ENCODE results near the gene PLD1.
"Not testable (repeated sequence)": the region's sequence is repeated elsewhere in the genome, so short reads cannot be mapped to it uniquely, and the experiment has no call there.

Gene PLD1

DNA sequence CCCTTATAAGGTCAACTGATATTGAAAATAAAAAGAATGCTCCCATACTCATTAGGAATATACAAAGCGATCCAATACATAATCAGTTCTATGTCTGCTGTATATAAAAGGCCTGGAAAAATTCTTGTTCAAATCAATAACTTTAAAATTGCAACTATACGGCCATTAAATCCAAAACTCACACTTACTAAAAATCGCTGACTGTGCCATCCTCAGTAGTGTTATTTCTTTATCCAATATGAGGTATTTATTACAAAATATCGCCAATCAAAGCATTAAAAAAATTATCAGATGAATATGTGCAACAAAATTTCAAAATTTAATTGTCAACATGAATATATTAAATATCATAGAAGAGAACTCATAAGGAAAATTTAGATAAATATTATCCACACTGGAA lies 146.5 kb downstream of the PLD1 start:
- DNase-seq (ENCODE audit: low spot score): no peak

GRCh38 chr3:171661484-171661883 lies 148.8 kb downstream of the PLD1 start:
- no peak for DNase-seq (ENCODE audit: low spot score)

DNA sequence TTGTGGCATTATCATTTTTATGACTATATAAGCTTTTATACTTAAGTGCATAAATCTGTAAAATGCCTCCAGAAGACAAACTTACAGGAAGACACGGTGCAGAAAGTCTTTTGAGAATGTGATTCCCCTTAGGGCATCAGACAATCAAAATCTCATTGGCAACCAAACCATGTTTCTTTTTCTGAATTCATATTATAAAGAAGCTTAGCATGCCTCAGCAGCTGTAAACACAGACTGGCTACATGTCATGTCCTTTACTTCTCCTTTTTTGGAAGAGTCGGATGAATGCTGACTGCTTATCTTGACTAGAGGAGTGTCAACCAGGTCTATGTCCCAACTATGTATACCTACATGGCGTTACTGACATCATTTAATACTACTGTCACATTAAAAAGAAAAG lies 150.1 kb downstream of the PLD1 start:
- no peak for DNase-seq (ENCODE audit: low spot score)

DNA sequence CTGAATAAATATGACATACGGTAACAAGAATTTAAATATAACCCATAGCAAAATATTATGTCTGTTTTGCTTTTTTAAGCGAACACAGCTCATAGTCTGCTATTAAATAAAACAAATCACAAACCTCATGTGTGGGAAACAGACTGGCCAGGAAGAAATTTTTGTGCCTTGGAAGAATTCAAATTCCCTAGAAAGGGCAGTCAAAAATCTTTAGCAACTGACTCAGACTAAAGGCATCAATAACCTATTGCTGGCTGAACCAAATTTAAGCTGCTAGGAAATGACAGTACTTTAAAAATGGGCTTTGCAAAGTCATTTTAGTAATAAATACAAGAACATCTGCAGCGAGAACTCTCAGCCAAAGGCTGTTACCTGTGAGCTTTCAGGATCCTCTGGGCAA lies 151.4 kb downstream of the PLD1 start:
- DNase-seq (ENCODE audit: low spot score): no peak

DNA sequence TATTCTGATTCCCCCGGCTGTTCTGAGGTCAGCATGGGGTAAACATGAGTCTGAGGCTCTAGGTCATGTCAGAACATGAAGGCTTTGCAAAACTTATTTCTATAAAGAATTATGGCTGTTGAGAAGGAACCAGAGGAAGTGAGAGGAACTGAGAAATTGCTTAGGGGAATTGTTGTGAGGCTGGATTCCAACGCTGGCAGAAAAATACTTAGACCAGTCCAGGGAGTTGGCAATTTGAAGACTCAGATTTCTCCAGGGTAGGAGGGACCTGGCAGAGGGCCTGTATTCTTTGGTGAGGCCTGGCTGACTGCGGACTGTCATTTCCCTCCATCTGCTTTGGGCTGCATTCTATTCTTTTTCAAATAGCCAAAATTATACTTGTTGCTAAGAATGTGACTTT lies 155.5 kb downstream of the PLD1 start:
- no peak for DNase-seq (ENCODE audit: low spot score)

- no peak for DNase-seq (ENCODE audit: low spot score)
Measured at GRCh38 chr3:171654326-171654725, 156.0 kb downstream of the PLD1 start.

DNA sequence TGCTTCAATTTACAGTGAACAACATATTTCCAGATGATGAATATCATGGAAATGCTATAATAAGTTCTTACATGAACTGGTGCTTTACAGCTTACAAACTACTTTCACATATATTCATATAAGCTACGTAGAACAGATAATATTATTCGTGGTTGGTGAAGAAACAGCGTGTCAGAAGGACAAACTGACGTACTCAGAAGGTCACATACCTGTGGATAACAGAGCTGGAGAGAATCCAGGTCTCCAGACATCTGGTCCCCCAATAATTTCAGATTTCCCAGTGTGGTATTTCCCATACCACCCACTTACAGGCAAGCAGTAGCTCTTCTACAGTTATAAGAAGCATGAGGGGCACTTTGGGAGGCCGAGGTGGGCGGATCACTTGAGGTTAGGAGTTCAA lies 156.6 kb downstream of the PLD1 start:
- DNase-seq (ENCODE audit: low spot score): no peak

- no peak for DNase-seq (ENCODE audit: low spot score)
Measured at GRCh38 chr3:171652932-171653331, 157.4 kb downstream of the PLD1 start.

DNA sequence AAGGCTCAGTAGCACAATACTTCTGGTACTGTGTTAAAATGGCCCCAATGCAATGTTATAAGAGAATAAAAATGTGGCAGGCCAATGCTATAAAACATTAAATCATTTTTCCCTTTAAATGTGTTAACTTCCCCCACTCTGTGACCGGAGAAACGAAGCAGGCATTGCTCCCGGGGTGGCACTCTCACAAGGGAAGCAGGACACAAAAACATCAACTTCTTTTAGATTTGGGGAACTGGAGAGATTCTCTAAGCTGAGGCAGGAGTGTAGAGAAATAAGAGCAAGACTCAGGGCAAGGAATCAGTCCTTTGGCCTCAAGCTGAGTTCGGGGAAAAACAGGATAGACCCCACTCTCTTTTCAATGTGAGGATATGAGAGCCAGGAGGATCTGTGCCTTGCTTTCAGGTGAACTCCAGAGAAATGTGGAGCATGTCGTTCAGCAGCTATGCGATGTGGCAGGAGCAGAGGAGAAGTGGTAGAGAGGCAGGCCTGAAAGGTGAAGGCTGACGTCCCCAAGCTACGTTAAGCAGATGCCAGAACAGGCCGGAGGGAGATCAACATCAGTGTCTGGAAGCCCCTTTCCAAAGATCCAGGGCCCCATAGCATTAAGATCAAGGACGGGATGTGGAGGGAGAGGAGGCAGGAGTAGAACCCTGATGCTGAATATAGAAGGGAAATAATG lies 160.2 kb downstream of the PLD1 start:
- DNase-seq (ENCODE audit: low spot score): no peak

GRCh38 chr3:171649267-171649666 lies 161.0 kb downstream of the PLD1 start:
- DNase-seq (ENCODE audit: low spot score): no peak

DNA sequence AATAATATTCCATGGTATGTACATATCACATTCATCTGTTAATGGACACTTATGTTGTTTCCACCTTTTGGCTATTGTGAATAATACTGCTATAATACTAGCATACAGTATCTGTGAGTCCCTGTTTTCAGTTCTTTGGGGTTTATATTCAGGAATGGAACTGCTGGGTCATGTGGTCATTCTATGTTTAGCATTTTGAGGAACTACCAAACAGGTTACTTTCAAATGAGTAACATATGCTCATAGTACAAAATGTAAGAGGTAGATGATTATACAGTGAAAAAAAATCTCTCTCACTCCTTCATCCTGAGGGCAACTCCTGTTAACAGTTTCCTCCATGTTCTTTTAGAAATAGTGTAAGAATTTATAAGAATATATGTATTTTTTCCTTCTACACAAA lies 162.2 kb downstream of the PLD1 start:
- no peak for DNase-seq (ENCODE audit: low spot score)

DNA sequence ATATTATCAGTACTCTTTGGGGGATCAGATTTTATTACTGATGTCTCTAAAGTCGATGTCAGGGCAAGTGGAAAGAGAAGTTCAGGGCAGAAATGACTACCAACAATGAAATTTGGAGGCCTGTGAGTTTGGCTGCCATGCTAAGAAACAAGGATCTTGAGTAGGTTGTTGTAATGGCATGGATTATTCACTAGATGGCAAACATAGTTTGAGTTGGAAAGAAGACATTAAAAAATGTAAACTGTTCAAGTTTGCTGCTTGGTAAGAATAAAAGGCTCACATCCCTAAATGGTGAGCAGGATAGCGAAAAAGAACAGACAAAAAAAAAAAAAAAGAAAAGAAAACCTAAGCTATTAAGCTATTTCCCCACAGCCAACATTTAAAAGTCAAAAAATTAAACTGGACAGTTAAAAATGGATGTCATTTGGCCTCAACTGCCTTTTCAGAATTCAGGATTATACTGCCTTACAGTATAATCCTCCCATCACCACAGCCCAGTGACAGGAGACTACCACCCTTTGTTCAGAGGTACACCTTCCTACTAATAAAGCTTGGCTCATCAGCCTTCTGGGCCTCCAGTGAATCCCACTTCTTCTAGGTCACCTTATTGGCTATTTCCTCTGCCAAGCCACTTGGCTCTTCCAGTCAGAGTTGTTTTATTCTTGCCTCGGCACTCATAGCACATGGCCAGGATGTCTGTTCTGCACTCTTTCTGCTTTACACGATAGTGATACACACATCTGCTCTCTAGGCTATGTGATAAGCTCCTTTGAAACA lies 163.7 kb downstream of the PLD1 start:
- DNase-seq (ENCODE audit: low spot score): no peak

GRCh38 chr3:171644681-171645080 lies 165.6 kb downstream of the PLD1 start:
- DNase-seq (ENCODE audit: low spot score): no peak

DNA sequence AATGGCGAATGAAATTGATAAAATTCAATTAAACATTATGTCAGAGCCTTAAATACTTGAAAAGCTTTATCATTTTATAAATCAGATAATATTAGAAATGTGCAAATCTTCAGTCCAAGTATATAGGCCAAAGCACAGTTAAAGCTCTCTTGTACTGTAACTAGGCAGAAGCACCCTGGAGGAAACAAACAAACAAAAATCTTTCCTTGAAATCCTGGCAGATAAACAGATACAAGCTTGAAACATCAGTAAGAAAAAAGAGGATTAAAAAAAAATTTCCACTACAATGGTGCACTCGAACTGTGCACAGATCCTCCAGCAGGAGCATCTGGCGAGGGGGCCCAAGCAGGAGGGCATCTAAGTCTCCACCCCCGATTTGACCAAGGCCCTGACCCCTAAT lies 166.6 kb downstream of the PLD1 start:
- no peak for DNase-seq (ENCODE audit: low spot score)

DNA sequence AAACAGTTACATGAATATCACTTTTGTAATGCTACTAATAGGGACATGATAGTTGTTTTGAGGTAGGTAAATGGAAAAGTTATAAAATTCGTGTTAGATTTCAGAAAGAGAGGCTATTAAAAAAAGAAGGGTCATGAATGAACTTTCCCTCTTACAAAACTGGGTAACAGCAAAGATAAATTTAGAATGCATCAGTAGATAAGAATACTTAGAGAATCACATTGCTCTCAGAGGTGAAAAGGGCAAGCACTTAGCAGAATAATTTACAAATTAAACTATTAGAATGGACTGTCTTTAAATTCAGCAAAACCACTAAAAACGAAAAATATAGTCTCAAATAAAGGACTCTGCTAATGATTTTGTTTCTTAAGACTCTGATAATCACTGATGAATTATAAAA lies 167.2 kb downstream of the PLD1 start:
- DNase-seq (ENCODE audit: low spot score): no peak

GRCh38 chr3:171640520-171641412 lies 169.5 kb downstream of the PLD1 start:
- DNase-seq (ENCODE audit: low spot score): no peak

DNA sequence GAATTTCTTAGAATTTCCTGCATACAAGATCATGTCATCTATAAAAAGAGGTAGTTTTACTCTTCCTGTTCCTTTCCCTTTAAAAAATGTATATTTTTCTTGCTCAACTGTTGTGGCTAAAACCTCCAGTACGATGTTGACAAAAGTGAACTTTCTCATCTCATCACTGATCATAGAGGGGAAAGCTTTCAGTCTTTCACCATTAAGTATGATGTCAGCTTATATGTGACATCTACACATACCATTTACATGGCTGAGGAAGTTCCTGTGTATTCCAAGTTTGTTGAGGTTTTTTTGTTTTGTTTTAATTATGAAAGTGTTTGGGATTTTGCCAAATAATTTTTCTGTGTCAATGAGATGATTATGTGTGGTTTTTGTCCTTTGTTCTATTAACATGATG lies 173.6 kb downstream of the PLD1 start:
- no peak for DNase-seq (ENCODE audit: low spot score)

DNA sequence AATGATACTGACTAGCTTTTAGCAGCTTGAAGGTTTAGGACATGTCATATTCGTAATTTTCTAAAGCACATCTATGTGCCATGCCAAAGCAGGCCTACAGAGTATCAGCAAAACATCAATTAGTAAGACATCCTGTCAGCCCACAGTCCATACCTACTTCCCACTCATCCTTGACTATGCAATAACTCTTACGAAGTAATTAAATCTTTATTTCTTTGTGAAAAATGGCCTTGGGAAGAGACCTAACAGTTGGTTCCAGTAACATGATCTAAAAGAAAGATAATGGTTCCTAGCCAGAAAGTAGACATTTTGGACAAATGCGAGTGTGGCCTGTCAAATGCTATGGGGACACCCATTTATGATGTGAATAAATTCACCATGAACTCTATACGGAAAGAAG lies 177.5 kb downstream of the PLD1 start:
- no peak for DNase-seq (ENCODE audit: low spot score)

DNA sequence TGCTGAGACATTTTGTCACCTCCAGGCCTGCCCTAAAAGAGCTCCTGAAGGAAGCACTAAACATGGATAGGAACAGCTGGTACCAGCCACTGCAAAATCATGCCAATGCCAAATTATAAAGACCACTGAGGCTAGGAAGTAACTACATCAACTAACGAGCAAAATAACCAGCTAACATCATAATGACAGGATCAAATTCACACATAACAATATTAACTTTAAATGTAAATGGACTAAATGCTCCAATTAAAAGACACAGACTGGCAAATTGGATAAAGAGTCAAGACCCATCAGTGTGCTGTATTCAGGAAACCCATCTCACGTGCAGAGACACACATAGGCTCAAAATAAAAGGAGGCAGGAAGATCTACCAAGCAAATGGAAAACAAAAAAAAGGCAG lies 183.5 kb downstream of the PLD1 start:
- DNase-seq (ENCODE audit: low spot score): not testable (repeated sequence)

DNA sequence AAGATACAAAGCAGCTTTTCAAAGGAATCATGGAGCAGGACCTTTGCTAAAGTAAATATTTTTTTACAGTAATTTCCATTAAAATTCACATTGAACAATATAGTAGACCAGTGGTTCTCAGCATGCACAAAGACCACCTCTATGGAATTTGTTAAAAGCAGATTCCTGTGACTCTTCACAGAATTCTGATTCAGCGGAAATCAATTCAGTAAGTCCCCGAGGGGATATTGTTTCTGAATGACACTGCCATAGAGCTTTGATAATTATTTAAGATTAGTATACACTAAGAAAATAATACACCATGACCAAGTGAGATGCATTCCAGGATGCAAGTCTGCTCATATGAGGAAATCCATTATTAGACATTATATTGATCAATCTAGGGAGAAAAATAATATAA lies 188.2 kb downstream of the PLD1 start:
- no peak for DNase-seq (ENCODE audit: low spot score)

- DNase-seq (ENCODE audit: low spot score): no peak
Measured at GRCh38 chr3:171620825-171621434, 189.4 kb downstream of the PLD1 start.

DNA sequence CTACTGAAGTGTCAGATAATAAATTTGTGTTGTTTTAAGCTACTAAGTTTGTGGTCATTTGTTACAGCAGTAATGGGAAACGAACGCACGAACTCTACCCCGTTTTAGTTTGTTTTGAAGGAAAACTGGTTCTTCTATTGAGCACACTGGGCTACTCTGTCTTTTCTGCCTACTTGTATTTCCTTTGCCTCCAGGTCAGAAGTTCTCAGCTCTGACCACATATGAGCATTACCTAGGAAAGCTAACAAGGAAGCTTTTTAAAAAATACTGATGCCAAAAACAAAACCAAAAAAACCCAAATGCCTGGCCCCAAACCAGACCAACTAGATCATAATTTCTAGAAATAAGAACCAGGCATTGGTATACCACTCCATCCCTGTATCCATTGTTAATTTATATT lies 193.5 kb downstream of the PLD1 start:
- no peak for DNase-seq (ENCODE audit: low spot score)

All from CD4-positive, alpha-beta T cell treated with Interleukin-15 for 4 hours (primary cell).